Gastrocnemius medialis (tissue), 4 donors: ENCODE measurements around the gene SSBP3.

Experiments
- CTCF ChIP-seq, 5 experiments: fragments of 450-650 bp in 3 of 5; fragments of 200-600 bp in 2 of 5; sonication (generic) in 2 of 5; IDR thresholded peaks in 4 of 5; conservative IDR thresholded peaks in 1 of 5; 1 replicate in 4 of 5; 2 replicates in 1 of 5; pipeline ENCODE4 v1.5.1; 2016 to 2019; ENCODE audit warnings: antibody characterized with exemption in 5 of 5, mild to moderate bottlenecking in 3 of 5, moderate library complexity in 3 of 5
- POLR2A ChIP-seq, 2 donors: fragments of 450-650 bp; IDR thresholded peaks; one replicate each; pipeline ENCODE4 v1.6.1; 2017; ENCODE audit warnings: antibody characterized with exemption in 2 of 2, mild to moderate bottlenecking in 2 of 2, moderate library complexity in 2 of 2

GRCh38 chr1:54267815-54268761, 138.1 kb downstream of the SSBP3 start:
- no peak for TF ChIP-seq CTCF (IDR thresholded peaks at IDR 0.05 in 4 of 5, conservative IDR thresholded peaks at IDR 0.05 in 1 of 5)
- TF ChIP-seq POLR2A (IDR thresholded peaks at IDR 0.05): no peak
